OCI-LY3 (cell line): ENCODE measurements around the gene ATOSB.

ENCODE experiments used
- EZH2phosphoT487 ChIP-seq: fragments of 200-600 bp; shearing (Covaris generic); IDR thresholded peaks from 2 replicates; pipeline ENCODE4 v1.6.1; 2018; ENCODE audit warnings: antibody characterized with exemption, mixed run types, low read depth
- TF ChIP-seq, protein P1 (sequence below): fragments of 200-600, 300-600 bp; sonication (generic); IDR thresholded peaks from 2 replicates; pipeline ENCODE4 v1.5.1; 2014; ENCODE audit warnings: antibody characterized with exemption, low read length, low read depth

DNA sequence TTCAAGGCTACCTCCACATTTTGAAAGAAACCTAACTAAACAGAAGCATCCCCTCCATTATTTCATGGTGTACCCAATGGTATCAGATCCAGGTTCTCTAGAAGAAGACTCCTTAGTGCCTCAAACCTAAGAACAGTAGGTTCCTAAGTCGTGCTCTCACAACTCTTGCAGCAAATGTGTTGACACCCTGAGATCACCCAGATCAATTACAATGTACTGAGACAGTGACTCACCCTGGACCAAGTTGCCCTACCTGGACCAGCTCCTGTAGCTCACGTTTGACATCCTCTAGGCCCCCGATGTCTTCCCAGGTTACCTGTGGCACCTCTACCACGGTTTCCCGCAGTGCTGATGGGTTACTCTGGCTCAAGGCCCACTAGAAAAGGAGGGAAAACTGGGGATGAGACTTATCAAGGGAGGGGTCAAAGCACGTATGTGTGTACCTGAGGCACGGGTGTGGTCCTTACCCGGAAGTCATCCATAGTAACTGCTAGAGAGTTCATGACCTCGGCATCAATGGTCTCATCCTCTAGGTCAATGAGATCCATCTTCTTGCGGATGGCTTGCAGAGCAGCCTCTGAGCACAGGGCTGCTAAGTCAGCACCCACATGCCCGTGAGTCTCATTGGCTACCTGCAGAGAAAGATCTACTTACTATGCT lies 55.0 kb downstream of the ATOSB start:
- TF ChIP-seq, protein P1, sequence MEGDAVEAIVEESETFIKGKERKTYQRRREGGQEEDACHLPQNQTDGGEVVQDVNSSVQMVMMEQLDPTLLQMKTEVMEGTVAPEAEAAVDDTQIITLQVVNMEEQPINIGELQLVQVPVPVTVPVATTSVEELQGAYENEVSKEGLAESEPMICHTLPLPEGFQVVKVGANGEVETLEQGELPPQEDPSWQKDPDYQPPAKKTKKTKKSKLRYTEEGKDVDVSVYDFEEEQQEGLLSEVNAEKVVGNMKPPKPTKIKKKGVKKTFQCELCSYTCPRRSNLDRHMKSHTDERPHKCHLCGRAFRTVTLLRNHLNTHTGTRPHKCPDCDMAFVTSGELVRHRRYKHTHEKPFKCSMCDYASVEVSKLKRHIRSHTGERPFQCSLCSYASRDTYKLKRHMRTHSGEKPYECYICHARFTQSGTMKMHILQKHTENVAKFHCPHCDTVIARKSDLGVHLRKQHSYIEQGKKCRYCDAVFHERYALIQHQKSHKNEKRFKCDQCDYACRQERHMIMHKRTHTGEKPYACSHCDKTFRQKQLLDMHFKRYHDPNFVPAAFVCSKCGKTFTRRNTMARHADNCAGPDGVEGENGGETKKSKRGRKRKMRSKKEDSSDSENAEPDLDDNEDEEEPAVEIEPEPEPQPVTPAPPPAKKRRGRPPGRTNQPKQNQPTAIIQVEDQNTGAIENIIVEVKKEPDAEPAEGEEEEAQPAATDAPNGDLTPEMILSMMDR: no peak
- no peak for TF ChIP-seq EZH2phosphoT487
